Stomach (tissue), 9 donors: ENCODE data around the gene MYRIP. TPM values are rescaled to one million over a fixed set of nuclear protein-coding genes. Genes with fewer than 3 reads are reported as not detected.

Experiments
- DNase-seq, 2 donors: peaks; one replicate each; pipeline versions ENCODE4 v3.0.0 to v3.0.0-alpha.2; 2013 to 2019
- H3K27ac ChIP-seq, 5 donors: fragments of 200-600 bp in 4 of 5; sonication (generic) in 4 of 5; one replicate each; pipeline ENCODE4 v1.5.1; 2013 to 2019; ENCODE audit warnings: mild to moderate bottlenecking in 1 of 5, moderate library complexity in 1 of 5
- H3K27me3 ChIP-seq, 3 donors: fragments of 200-600 bp; sonication (generic); one replicate each; pipeline ENCODE4 v1.5.1; 2017 to 2019; ENCODE audit warnings: mixed run types in 1 of 3
- H3K36me3 ChIP-seq, 4 donors: fragments of 200-600 bp; sonication (generic); 1 replicate in 3 of 4; 2 replicates in 1 of 4; pipeline ENCODE4 v1.5.1; 2016 to 2019
- H3K4me1 ChIP-seq, 4 donors: fragments of 200-600 bp; sonication (generic); one replicate each; pipeline ENCODE4 v1.5.1; 2016 to 2019
- H3K4me3 ChIP-seq, 4 donors: fragments of 200-600 bp; sonication (generic) in 3 of 4; one replicate each; pipeline ENCODE4 v1.5.1; 2016 to 2019; ENCODE audit warnings: mild to moderate bottlenecking in 1 of 4
- H3K9me3 ChIP-seq, 4 donors: fragments of 200-600 bp; sonication (generic); one replicate each; pipeline ENCODE4 v1.5.1; 2016 to 2019
- EP300 ChIP-seq: sonication (generic); formaldehyde crosslinking; IDR thresholded peaks from one replicate; pipeline ENCODE4 v1.6.1; 2017; ENCODE audit warnings: antibody characterized with exemption
- POLR2A ChIP-seq, 4 donors: fragments of 450-650 bp; IDR thresholded peaks; one replicate each; pipeline ENCODE4 v1.6.1; 2016; ENCODE audit warnings: antibody characterized with exemption in 4 of 4, control low read depth in 2 of 4, mild to moderate bottlenecking in 1 of 4, moderate library complexity in 1 of 4
- POLR2AphosphoS5 ChIP-seq, 3 donors: sonication (generic); formaldehyde crosslinking; IDR thresholded peaks; one replicate each; pipeline ENCODE4 v1.6.1; 2016; ENCODE audit warnings: antibody characterized with exemption in 3 of 3
- WGBS, 5 donors: extraction: QIAGEN DNeasy Blood & Tissue Kit in 3 of 5; methylation state at CpG; one replicate each; pipeline versions ENCODE4 v1.1.5 to v1.1.7; 2013 to 2018; 5-methylcytosine and 5-hydroxymethylcytosine counted together
- intact Hi-C: fragments of 100-400 bp; cut with DNase I; formaldehyde crosslinking; loops from one replicate; pipeline ENCODE4 v1.15.1; 2023; ENCODE audit warnings: low total_unique reads
- polyA plus RNA-seq, 3 donors: library from polyadenylated mRNA; stranded (reverse); fragments of 200-250 nt; gene quantifications; one replicate each; pipeline ENCODE4 v1.2.3, GENCODE V29; 2013
- total RNA-seq, 5 donors: library from RNA; depleted of rRNA; stranded (reverse); fragments of >200 nt; gene quantifications; one replicate each; pipeline versions ENCODE4 v1.1.0 to v1.2.3, GENCODE V29; 2014 to 2016
- TF ChIP-seq, protein P1 (sequence below), 7 experiments: fragments of 450-650 bp in 4 of 7; fragments of 200-600 bp in 3 of 7; sonication (generic) in 3 of 7; IDR thresholded peaks; one replicate each; pipeline ENCODE4 v1.5.1; 2016 to 2019; ENCODE audit warnings: antibody characterized with exemption in 7 of 7, control low read depth in 2 of 7, mild to moderate bottlenecking in 1 of 7
- donor health status: healthy with polysubstance abuse.
- donor health status: Bipolar disorder and iron deficiency.
- donor health status: healthy.

The MYRIP gene
- total and polyA plus RNA-seq, 8 donors: 1.8 to 20.6 (median 6.8) TPM

DNA sequence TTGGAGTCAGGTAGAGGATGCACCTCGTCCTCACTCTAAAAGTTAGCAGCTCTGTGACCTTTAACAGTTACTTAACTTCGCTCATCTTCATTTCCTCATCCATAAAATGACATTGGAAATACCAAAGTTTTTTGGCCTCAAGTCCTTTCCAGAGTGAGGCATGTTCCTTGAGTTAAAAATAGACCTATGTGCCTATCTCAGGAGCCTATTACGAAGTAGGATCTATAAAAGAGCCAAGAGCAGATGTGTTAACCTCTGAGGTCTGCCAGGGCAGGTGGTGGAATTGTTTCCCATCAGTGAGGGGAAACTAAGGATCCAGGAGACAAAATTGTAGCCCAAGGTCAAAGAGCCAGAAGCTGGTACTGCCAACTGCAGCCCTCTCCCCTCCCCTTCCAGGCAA lies 379.7 kb downstream of the MYRIP start:
- Histone ChIP-seq H3K27ac (no peak overlapping the region), H3K9me3 (no peaks in the 10 kb centered on the region), H3K4me1 (no peaks in the 10 kb centered on the region), H3K36me3 (peaks cover 0 to 10% (median 4%) of the 10 kb centered on the region in 4 donors), H3K27me3 (no peaks in the 10 kb centered on the region), H3K4me3 (no peak overlapping the region)
- no peak for DNase-seq
- 82 to 93% (median 85%) methylated on average over 3 of the region's 3 CpGs for WGBS, 5 donors
- intact Hi-C loops: loop anchor here (5.0 kb wide), 1 partner anchor 128 kb away; no protein-coding TSS in a partner anchor
- no peak for TF ChIP-seq POLR2AphosphoS5 (IDR thresholded peaks at IDR 0.05)
- TF ChIP-seq, protein P1, sequence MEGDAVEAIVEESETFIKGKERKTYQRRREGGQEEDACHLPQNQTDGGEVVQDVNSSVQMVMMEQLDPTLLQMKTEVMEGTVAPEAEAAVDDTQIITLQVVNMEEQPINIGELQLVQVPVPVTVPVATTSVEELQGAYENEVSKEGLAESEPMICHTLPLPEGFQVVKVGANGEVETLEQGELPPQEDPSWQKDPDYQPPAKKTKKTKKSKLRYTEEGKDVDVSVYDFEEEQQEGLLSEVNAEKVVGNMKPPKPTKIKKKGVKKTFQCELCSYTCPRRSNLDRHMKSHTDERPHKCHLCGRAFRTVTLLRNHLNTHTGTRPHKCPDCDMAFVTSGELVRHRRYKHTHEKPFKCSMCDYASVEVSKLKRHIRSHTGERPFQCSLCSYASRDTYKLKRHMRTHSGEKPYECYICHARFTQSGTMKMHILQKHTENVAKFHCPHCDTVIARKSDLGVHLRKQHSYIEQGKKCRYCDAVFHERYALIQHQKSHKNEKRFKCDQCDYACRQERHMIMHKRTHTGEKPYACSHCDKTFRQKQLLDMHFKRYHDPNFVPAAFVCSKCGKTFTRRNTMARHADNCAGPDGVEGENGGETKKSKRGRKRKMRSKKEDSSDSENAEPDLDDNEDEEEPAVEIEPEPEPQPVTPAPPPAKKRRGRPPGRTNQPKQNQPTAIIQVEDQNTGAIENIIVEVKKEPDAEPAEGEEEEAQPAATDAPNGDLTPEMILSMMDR (IDR thresholded peaks at IDR 0.05): no peak
- TF ChIP-seq EP300: no peak
- no peak for TF ChIP-seq POLR2A (IDR thresholded peaks at IDR 0.05)

- TF ChIP-seq, protein P1 (IDR thresholded peaks at IDR 0.05): no peak
- TF ChIP-seq POLR2A (IDR thresholded peaks at IDR 0.05) (no peak), POLR2AphosphoS5 (IDR thresholded peaks at IDR 0.05) (no peak), EP300 (no peak)
- intact Hi-C loops: no loop called here
- Histone ChIP-seq H3K4me1 (no peaks in the 10 kb centered on the region), H3K4me3 (no peak overlapping the region), H3K27me3 (no peaks in the 10 kb centered on the region), H3K27ac (no peak overlapping the region), H3K9me3 (no peaks in the 10 kb centered on the region), H3K36me3 (peaks cover 0 to 10% (median 4%) of the 10 kb centered on the region in 4 donors)
- 75 to 93% (median 87%) methylated on average over 4 to 13 of the region's 13 CpGs for WGBS, 5 donors
- no peak for DNase-seq
Observed at GRCh38 chr3:40190056-40190455, 380.6 kb downstream of the MYRIP start.

DNA sequence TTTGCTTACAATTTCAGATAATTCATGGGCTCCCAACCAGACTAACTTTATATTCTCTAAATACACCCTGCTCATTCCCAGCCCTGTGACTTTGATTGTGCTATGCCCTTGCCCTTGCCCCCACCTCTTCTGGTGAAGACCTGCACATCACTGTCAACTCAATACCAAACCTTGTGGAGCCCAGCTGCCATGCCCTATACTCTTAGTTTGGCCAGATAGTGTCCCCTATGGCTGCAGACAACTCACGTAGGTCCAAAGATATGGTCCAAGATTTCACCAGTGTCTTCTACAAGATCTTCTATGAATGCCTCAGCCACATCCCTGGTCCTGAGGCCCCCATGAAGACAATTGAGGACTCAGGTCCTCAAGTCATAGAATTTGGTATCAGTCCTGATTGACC lies 381.8 kb downstream of the MYRIP start:
- H3K4me1 ChIP-seq: no peaks in the 10 kb centered on the region
- H3K4me3 ChIP-seq: no peak overlapping the region
- no peak overlapping the region for H3K27ac ChIP-seq
- H3K9me3 ChIP-seq: no peaks in the 10 kb centered on the region
- WGBS, 5 donors: 71 to 94% (median 86%) methylated on average over 1 of the region's 1 CpG
- no peak for TF ChIP-seq POLR2AphosphoS5 (IDR thresholded peaks at IDR 0.05)
- no peak for DNase-seq
- peaks cover 0 to 10% (median 4%) of the 10 kb centered on the region in 4 donors for H3K36me3 ChIP-seq
- intact Hi-C loops: no loop called here
- H3K27me3 ChIP-seq: no peaks in the 10 kb centered on the region

- intact Hi-C loops: no loop called here
- TF ChIP-seq, protein P1 (IDR thresholded peaks at IDR 0.05): peak in 5 of 7 experiments; percentile 77 to 95 (median 92)
- no peak for TF ChIP-seq POLR2A (IDR thresholded peaks at IDR 0.05)
- no peak for TF ChIP-seq EP300
- no peak overlapping the region for H3K27ac ChIP-seq
- DNase-seq: peak; percentile 66 to 80
- peaks cover 0 to 10% (median 4%) of the 10 kb centered on the region in 4 donors for H3K36me3 ChIP-seq
- WGBS, 5 donors: 29 to 37% (median 31%) methylated on average over 3 of the region's 3 CpGs
- no peak overlapping the region for H3K4me3 ChIP-seq
- no peaks in the 10 kb centered on the region for H3K27me3 ChIP-seq
- no peaks in the 10 kb centered on the region for H3K4me1 ChIP-seq
- H3K9me3 ChIP-seq: no peaks in the 10 kb centered on the region
Observed at GRCh38 chr3:40191850-40192448, 382.5 kb downstream of the MYRIP start.

DNA sequence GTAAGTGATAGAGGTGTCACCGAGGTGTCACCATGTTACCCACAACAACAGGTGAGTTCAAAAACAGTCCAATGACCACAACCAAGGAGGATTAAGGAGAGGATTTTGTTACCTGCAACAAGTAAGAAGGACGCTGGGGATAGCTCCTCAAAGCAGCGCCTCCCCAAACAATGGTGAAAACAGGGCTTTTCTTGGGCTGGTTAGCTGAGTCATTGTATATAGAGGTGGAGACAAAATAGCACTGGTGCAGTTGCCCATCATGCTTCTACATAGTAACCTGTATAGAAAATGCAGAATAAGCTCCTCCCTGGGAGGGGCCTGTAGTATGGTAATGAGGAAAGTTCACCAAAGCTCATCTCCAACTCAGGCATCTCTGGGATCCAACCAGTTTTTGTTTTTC lies 383.2 kb downstream of the MYRIP start:
- Histone ChIP-seq H3K36me3 (peaks cover 0 to 10% (median 4%) of the 10 kb centered on the region in 4 donors), H3K27ac (no peak overlapping the region), H3K4me3 (no peak overlapping the region), H3K9me3 (no peaks in the 10 kb centered on the region), H3K4me1 (no peaks in the 10 kb centered on the region), H3K27me3 (no peaks in the 10 kb centered on the region)
- no peak for DNase-seq
- intact Hi-C loops: no loop called here
- 74 to 87% (median 81%) methylated on average over 3 of the region's 3 CpGs for WGBS, 5 donors
- no peak for TF ChIP-seq POLR2A (IDR thresholded peaks at IDR 0.05)
- TF ChIP-seq EP300: no peak
- TF ChIP-seq POLR2AphosphoS5 (IDR thresholded peaks at IDR 0.05): no peak
- TF ChIP-seq, protein P1 (IDR thresholded peaks at IDR 0.05): no peak
